Measurements from ENCODE around the gene XKRX. TPM values are rescaled to one million over a fixed set of nuclear protein-coding genes. Genes with fewer than 3 reads are reported as not detected.

XKRX gene
- total RNA-seq, 1 donor from 2014 or later = not detected

Other genes with a start within 250 kb of the XKRX start
- gene SYTL4, start 196.8 kb downstream of the XKRX start, total RNA-seq = 19.7 and 23.2 TPM in 2 replicates
- 12.2 and 14.8 TPM in 2 replicates for gene CSTF2, start 108.5 kb downstream of the XKRX start, total RNA-seq
- not detected in 2 replicates for gene NOX1, start 54.6 kb downstream of the XKRX start, total RNA-seq
- gene ARL13A, start 40.8 kb upstream of the XKRX start, total RNA-seq = not detected in 2 replicates
- 11.0 and 12.5 TPM in 2 replicates for gene TRMT2B, start 123.2 kb upstream of the XKRX start, total RNA-seq
- gene TMEM35A, start 150.0 kb upstream of the XKRX start, total RNA-seq = 1.8 and 2.2 TPM in 2 replicates
- 3.1 and 5.5 TPM in 2 replicates for gene CENPI, start 169.3 kb upstream of the XKRX start, total RNA-seq